ENCODE data around the gene KNSTRN. TPM values are rescaled to one million over a fixed set of nuclear protein-coding genes. Genes with fewer than 3 reads are reported as not detected.

KNSTRN gene
- 36.1 and 38.2 TPM in 2 replicates for total RNA-seq

GRCh38 chr15:40382580-40383456 is at the start of gene KNSTRN:
Gene KNSTRN, plus strand, starts transcription at chr15:40382721. Its CDS starts 115 bp downstream, at chr15:40382836.

GRCh38 chr15:40340740-40341400 is 41.7 kb upstream of the KNSTRN start, which contains the start of gene CCDC9B:
Gene CCDC9B, minus strand, starts transcription at chr15:40340939. Its CDS starts 120 bp downstream, at chr15:40340819.

GRCh38 chr15:40357723-40358470 is 24.6 kb upstream of the KNSTRN start, which contains the start of gene DISP2:
Gene DISP2, plus strand, starts transcription at chr15:40358219. Its CDS starts 103 bp downstream, at chr15:40358322.

GRCh38 chr15:40405501-40406381 is 23.2 kb downstream of the KNSTRN start, which contains the start of gene IVD:
Gene IVD, plus strand, starts transcription at chr15:40405795. Its CDS starts 33 bp downstream, at chr15:40405828.

GRCh38 chr15:40440743-40441564 is 58.4 kb downstream of the KNSTRN start, which contains the start of gene BAHD1:
Gene BAHD1, plus strand, starts transcription at chr15:40440953. Its CDS starts 17,512 bp downstream, at chr15:40458465.

Other genes with a start within 250 kb of the KNSTRN start
- 1.7 and 2.3 TPM in 2 replicates for gene BUB1B, start 221.7 kb upstream of the KNSTRN start, total RNA-seq
- 12.8 and 13.4 TPM in 2 replicates for gene PAK6, start 143.7 kb upstream of the KNSTRN start, total RNA-seq
- gene ANKRD63, start 99.7 kb upstream of the KNSTRN start, total RNA-seq: not detected in 2 replicates
- under 0.01 TPM in 1 of 2 replicates, not detected in the other for gene PLCB2, start 74.8 kb upstream of the KNSTRN start, total RNA-seq
- 8.3 and 10.6 TPM in 2 replicates for gene INAFM2, start 59.0 kb upstream of the KNSTRN start, total RNA-seq
- 5.3 and 36.4 TPM in 2 replicates for gene CCDC9B, start 41.8 kb upstream of the KNSTRN start, total RNA-seq
- gene PHGR1, start 31.7 kb upstream of the KNSTRN start, total RNA-seq: not detected in 2 replicates
- gene DISP2, start 24.5 kb upstream of the KNSTRN start, total RNA-seq: under 0.01 TPM in 2 replicates
- 18.3 and 21.9 TPM in 2 replicates for gene IVD, start 23.1 kb downstream of the KNSTRN start, total RNA-seq
- 5.3 TPM in 2 replicates for gene BAHD1, start 58.2 kb downstream of the KNSTRN start, total RNA-seq
- 2.3 and 2.9 TPM in 2 replicates for gene CHST14, start 88.3 kb downstream of the KNSTRN start, total RNA-seq
- gene CCDC32, start 182.3 kb downstream of the KNSTRN start, total RNA-seq: 14.3 and 15.7 TPM in 2 replicates
- 16.8 and 19.8 TPM in 2 replicates for gene RPUSD2, start 186.6 kb downstream of the KNSTRN start, total RNA-seq
- 1.1 and 2.2 TPM in 2 replicates for gene KNL1, start 211.5 kb downstream of the KNSTRN start, total RNA-seq

Data from tracheal epithelial cell (primary cell).